OCI-LY1 (cell line): ENCODE results near the gene CD276.

Experiments
- CTCF ChIP-seq: fragments of 200-600 bp; sonication (generic), shearing (Covaris generic); IDR thresholded peaks from 2 replicates; pipeline ENCODE4 v1.5.1; 2017; ENCODE audit warnings: mild to moderate bottlenecking, antibody characterized with exemption, low read length, moderate library complexity, mixed read lengths
- EZH2 ChIP-seq: fragments of 200-600 bp; sonication (generic), shearing (Covaris generic); IDR thresholded peaks from 2 replicates; pipeline ENCODE4 v1.8.0; 2017; ENCODE audit warnings: borderline replicate concordance, mixed run types, mild to moderate bottlenecking, antibody characterized with exemption, low read length, moderate library complexity, mixed read lengths

- TF ChIP-seq CTCF, result no peak
- TF ChIP-seq EZH2, result no peak
These were observed 4.2 kb upstream of the CD276 start for GRCh38 chr15:73679964-73680363.
